Smooth muscle cell (in vitro differentiated cells): ENCODE results near the gene CD74. TPM values are rescaled to one million over a fixed set of nuclear protein-coding genes. Genes with fewer than 3 reads are reported as not detected.

Experiments used
- DNase-seq: peaks from one replicate; lab custom pipeline; 2025; ENCODE audit not compliant: unreplicated experiment; lab: John Stamatoyannopoulos, UW
- H2AFZ ChIP-seq: fragments of 200-600 bp; sonication (generic); 2 replicates; pipeline ENCODE4 v1.6.0; 2016; ENCODE audit warnings: antibody characterized with exemption, low read depth, mild to moderate bottlenecking
- H3F3A ChIP-seq: fragments of 200-600 bp; sonication (generic); 2 replicates; pipeline ENCODE4 v1.6.0; 2017; ENCODE audit warnings: antibody characterized with exemption, low read depth
- H3K27ac ChIP-seq: fragments of 200-600 bp; sonication (generic); 2 replicates; pipeline ENCODE4 v1.5.1; 2016; ENCODE audit warnings: low read depth, mild to moderate bottlenecking
- H3K27me3 ChIP-seq: fragments of 200-600 bp; sonication (generic); 2 replicates; pipeline ENCODE4 v1.6.1; 2016; ENCODE audit warnings: low read depth, mild to moderate bottlenecking
- H3K36me3 ChIP-seq: fragments of 200-600 bp; sonication (generic); 2 replicates; pipeline ENCODE4 v1.5.1; 2016; ENCODE audit warnings: low read depth
- H3K4me1 ChIP-seq: fragments of 200-600 bp; sonication (generic); 2 replicates; pipeline ENCODE4 v1.5.1; 2016; ENCODE audit warnings: low read depth
- H3K4me2 ChIP-seq: fragments of 200-600 bp; sonication (generic); 2 replicates; pipeline ENCODE4 v1.6.0; 2016; ENCODE audit warnings: mild to moderate bottlenecking
- H3K4me3 ChIP-seq: fragments of 200-600 bp; sonication (generic); 2 replicates; pipeline ENCODE4 v1.5.1; 2016; ENCODE audit warnings: mild to moderate bottlenecking
- H3K79me2 ChIP-seq: fragments of 200-600 bp; sonication (generic); 2 replicates; pipeline ENCODE4 v1.6.0; 2016; ENCODE audit warnings: low read depth, mild to moderate bottlenecking
- H3K9ac ChIP-seq: fragments of 200-600 bp; sonication (generic); 2 replicates; pipeline ENCODE4 v1.6.0; 2016; ENCODE audit warnings: low read depth
- H3K9me3 ChIP-seq: fragments of 200-600 bp; sonication (generic); replicated peaks from 2 replicates; pipeline ENCODE4 v1.5.1; 2016; ENCODE audit warnings: low read depth
- H4K20me1 ChIP-seq: fragments of 200-600 bp; sonication (generic); 2 replicates; pipeline ENCODE4 v1.6.0; 2016; ENCODE audit warnings: low read depth
- WGBS: methylation state at CpG from one replicate; pipeline ENCODE4 v1.1.7; 2016; ENCODE audit warnings: low lambda C conversion rate; 5-methylcytosine and 5-hydroxymethylcytosine counted together
- polyA plus RNA-seq: library from polyadenylated mRNA; unstranded; fragments of >200 nt; fragmentation: Nextera tagmentation; extraction: Ambion mirVana; gene quantifications from 2 replicates; pipeline ENCODE4 v1.2.1, GENCODE V29; 2016
- total RNA-seq: library from RNA; depleted of rRNA; stranded (reverse); fragments of >200 nt; gene quantifications from 2 replicates; pipeline ENCODE4 v1.2.3, GENCODE V29; 2014
- TF ChIP-seq, protein P1 (sequence below): fragments of 200-600 bp; sonication (generic); IDR thresholded peaks from 2 replicates; pipeline ENCODE4 v1.5.1; 2017; ENCODE audit warnings: borderline replicate concordance, mild to moderate bottlenecking, antibody characterized with exemption; ENCODE audit not compliant: insufficient read depth, poor library complexity, severe bottlenecking

Gene CD74
- total and polyA plus RNA-seq, 2 experiments from 2014 or later: 2.7 to 3.9 TPM

DNA sequence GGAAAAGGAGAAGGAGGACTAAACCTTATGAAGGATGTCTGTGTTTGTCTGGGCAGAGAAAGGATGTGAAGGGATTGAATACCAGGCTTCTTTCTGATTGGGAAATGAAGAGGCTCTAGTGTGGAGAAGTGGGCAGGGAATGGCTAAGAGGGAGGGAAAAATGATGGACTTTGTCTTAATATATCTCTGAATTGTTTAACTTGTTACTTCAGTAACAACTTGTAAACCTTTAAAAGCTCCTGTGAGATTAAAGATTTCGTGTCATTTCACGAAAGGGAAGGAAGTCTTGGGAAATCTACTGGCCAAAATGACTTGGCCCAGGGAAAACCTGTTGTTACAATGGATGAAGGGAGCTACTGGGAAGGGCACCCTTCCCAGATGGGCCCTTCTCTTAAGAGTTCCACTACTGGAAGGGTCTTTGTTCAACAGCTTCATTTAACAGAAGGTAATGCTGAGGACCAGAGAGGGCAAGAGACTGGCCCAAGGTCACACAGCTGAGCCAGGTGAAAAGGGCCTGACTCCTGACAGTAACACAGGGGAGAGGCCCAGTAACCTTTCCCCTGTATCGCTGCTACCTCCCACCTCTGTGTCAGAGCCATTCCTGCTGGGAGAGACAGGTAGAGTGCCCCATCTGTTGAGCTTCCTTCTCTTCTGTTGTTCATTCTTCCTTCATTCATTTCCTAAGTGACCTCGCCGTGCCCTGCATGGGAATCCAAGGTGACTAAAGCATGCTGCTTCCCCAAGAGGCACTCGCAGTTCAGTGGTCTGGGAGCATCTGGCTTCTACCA, 60.3 kb downstream of the CD74 start:
- peaks cover 10% of the 10 kb centered on the region for H3F3A ChIP-seq
- no peak overlapping the region for H3K4me2 ChIP-seq
- no peak overlapping the region for H3K27ac ChIP-seq
- no peak overlapping the region for H2AFZ ChIP-seq
- TF ChIP-seq, protein P1, sequence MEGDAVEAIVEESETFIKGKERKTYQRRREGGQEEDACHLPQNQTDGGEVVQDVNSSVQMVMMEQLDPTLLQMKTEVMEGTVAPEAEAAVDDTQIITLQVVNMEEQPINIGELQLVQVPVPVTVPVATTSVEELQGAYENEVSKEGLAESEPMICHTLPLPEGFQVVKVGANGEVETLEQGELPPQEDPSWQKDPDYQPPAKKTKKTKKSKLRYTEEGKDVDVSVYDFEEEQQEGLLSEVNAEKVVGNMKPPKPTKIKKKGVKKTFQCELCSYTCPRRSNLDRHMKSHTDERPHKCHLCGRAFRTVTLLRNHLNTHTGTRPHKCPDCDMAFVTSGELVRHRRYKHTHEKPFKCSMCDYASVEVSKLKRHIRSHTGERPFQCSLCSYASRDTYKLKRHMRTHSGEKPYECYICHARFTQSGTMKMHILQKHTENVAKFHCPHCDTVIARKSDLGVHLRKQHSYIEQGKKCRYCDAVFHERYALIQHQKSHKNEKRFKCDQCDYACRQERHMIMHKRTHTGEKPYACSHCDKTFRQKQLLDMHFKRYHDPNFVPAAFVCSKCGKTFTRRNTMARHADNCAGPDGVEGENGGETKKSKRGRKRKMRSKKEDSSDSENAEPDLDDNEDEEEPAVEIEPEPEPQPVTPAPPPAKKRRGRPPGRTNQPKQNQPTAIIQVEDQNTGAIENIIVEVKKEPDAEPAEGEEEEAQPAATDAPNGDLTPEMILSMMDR: no peak
- H3K4me3 ChIP-seq: no peak overlapping the region
- H3K79me2 ChIP-seq: no peaks in the 10 kb centered on the region
- no peak for DNase-seq
- H3K36me3 ChIP-seq: no peaks in the 10 kb centered on the region
- peaks cover 5% of the 10 kb centered on the region for H3K4me1 ChIP-seq
- WGBS: 79% methylated on average over 6 of the region's 6 CpGs
- no peaks in the 10 kb centered on the region for H4K20me1 ChIP-seq
- H3K9me3 ChIP-seq: no peaks in the 10 kb centered on the region
- H3K9ac ChIP-seq: no peak overlapping the region
- H3K27me3 ChIP-seq: no peaks in the 10 kb centered on the region

Other genes starting within 250 kb of the CD74 start
- gene CDX1, start 246.1 kb downstream of the CD74 start, total RNA-seq: 1.4 and 3.9 TPM in 2 replicates
- 5.0 and 8.5 TPM in 2 replicates for gene CDX1, start 246.1 kb downstream of the CD74 start, polyA plus RNA-seq
- not detected in 2 replicates for gene SLC6A7, start 222.8 kb downstream of the CD74 start, total RNA-seq
- gene SLC6A7, start 222.8 kb downstream of the CD74 start, polyA plus RNA-seq: 0.10 TPM in 1 of 2 replicates, not detected in the other
- gene CAMK2A, start 123.1 kb downstream of the CD74 start, total RNA-seq: 1.6 and 2.2 TPM in 2 replicates
- 0.83 and 1.1 TPM in 2 replicates for gene CAMK2A, start 123.1 kb downstream of the CD74 start, polyA plus RNA-seq
- 68.9 and 72.8 TPM in 2 replicates for gene ARSI, start 110.0 kb downstream of the CD74 start, total RNA-seq
- 55.9 and 87.6 TPM in 2 replicates for gene ARSI, start 110.0 kb downstream of the CD74 start, polyA plus RNA-seq
- gene TCOF1, start 55.2 kb downstream of the CD74 start, total RNA-seq: 12.7 and 16.0 TPM in 2 replicates
- 25.9 and 27.6 TPM in 2 replicates for gene TCOF1, start 55.2 kb downstream of the CD74 start, polyA plus RNA-seq
- 2,252 and 2,349 TPM in 2 replicates for gene RPS14, start 36.8 kb upstream of the CD74 start, total RNA-seq
- 1,004 and 1,045 TPM in 2 replicates for gene RPS14, start 36.8 kb upstream of the CD74 start, polyA plus RNA-seq
- 53.0 and 64.6 TPM in 2 replicates for gene NDST1, start 95.2 kb upstream of the CD74 start, total RNA-seq
- gene NDST1, start 95.2 kb upstream of the CD74 start, polyA plus RNA-seq: 32.4 and 42.1 TPM in 2 replicates
- 30.5 and 46.4 TPM in 2 replicates for gene SYNPO, start 227.8 kb upstream of the CD74 start, total RNA-seq
- gene SYNPO, start 227.8 kb upstream of the CD74 start, polyA plus RNA-seq: 34.2 and 36.9 TPM in 2 replicates
- gene MYOZ3, start 248.3 kb upstream of the CD74 start, total RNA-seq: 6.4 and 8.2 TPM in 2 replicates
- 7.9 and 12.2 TPM in 2 replicates for gene MYOZ3, start 248.3 kb upstream of the CD74 start, polyA plus RNA-seq